ENCODE data around the gene HOXA9.

HOXA9 gene

GRCh38 chr7:27124902-27125689 lies 40.2 kb downstream of the HOXA9 start:
- no peak for DNase-seq (ENCODE audit: low spot score)

- DNase-seq (ENCODE audit: low spot score), result no peak
Measured at GRCh38 chr7:27124096-27124901, 41.0 kb downstream of the HOXA9 start.

- DNase-seq (ENCODE audit: low spot score), result no peak
Measured at GRCh38 chr7:27123477-27124053, 41.8 kb downstream of the HOXA9 start.

GRCh38 chr7:27123007-27123476 lies 42.3 kb downstream of the HOXA9 start:
- no peak for DNase-seq (ENCODE audit: low spot score)

GRCh38 chr7:27122077-27122910 lies 43.0 kb downstream of the HOXA9 start:
- DNase-seq (ENCODE audit: low spot score), result no peak

- no peak for DNase-seq (ENCODE audit: low spot score)
Measured at GRCh38 chr7:27121684-27122076, 43.7 kb downstream of the HOXA9 start.

- no peak for DNase-seq (ENCODE audit: low spot score)
Measured at GRCh38 chr7:27119412-27119911, 45.9 kb downstream of the HOXA9 start.

- no peak for DNase-seq (ENCODE audit: low spot score)
Measured at GRCh38 chr7:27118580-27118979, 46.8 kb downstream of the HOXA9 start.

- DNase-seq (ENCODE audit: low spot score), result no peak
Measured at GRCh38 chr7:27117887-27118491, 47.3 kb downstream of the HOXA9 start.

- no peak for DNase-seq (ENCODE audit: low spot score)
Measured at GRCh38 chr7:27116962-27117886, 48.1 kb downstream of the HOXA9 start.

GRCh38 chr7:27116031-27116961 lies 49.0 kb downstream of the HOXA9 start:
- DNase-seq (ENCODE audit: low spot score), result no peak

- no peak for DNase-seq (ENCODE audit: low spot score)
Measured at GRCh38 chr7:27115221-27116026, 49.9 kb downstream of the HOXA9 start.

GRCh38 chr7:27114881-27115220 lies 50.5 kb downstream of the HOXA9 start:
- DNase-seq (ENCODE audit: low spot score), result no peak

GRCh38 chr7:27113991-27114769 lies 51.2 kb downstream of the HOXA9 start:
- no peak for DNase-seq (ENCODE audit: low spot score)

GRCh38 chr7:27112955-27113949 lies 52.1 kb downstream of the HOXA9 start:
- DNase-seq (ENCODE audit: low spot score), result no peak

Data from HuH-7.5 (cell line).